Activated CD8-positive, alpha-beta T cell treated with anti-CD3 and anti-CD28 coated beads for 36 hours (primary cell): Measurements from ENCODE around the gene CDC42EP1. TPM values are rescaled to one million over a fixed set of nuclear protein-coding genes. Genes with fewer than 3 reads are reported as not detected.
A peak's percentile ranks its signal among the peaks of the same experiment; 100 is the strongest.

ENCODE experiments used
- ATAC-seq: fragments of 200-7000 bp; cut with Tn5 transposase; one replicate; pipeline ENCODE4 v1.10.0; 2021; ENCODE audit warnings: mild to moderate bottlenecking, moderate library complexity
- CTCF ChIA-PET: fragments of 350-600 bp; sonication (Branson Sonifier 250); formaldehyde crosslinking; loops from one replicate; lab custom pipeline; 2021; ENCODE audit warnings: antibody characterized with exemption; lab: Charles Lee
- POLR2A ChIA-PET: fragments of 350-600 bp; sonication (Branson Sonifier 250); formaldehyde crosslinking; loops from one replicate; lab custom pipeline; 2021; ENCODE audit warnings: antibody characterized with exemption; lab: Charles Lee
- DNase-seq: peaks from one replicate; pipeline ENCODE4 v3.0.0-alpha.2; 2020
- H3K27ac Mint-ChIP-seq: one replicate; pipeline ENCODE4 v1.8.0; 2021; ENCODE audit warnings: mild to moderate bottlenecking, mixed read lengths
- H3K27me3 Mint-ChIP-seq: one replicate; pipeline ENCODE4 v1.8.0; 2021; ENCODE audit warnings: mixed read lengths
- H3K36me3 Mint-ChIP-seq: one replicate; pipeline ENCODE4 v1.8.0; 2021; ENCODE audit warnings: low read depth, mixed read lengths
- H3K4me1 Mint-ChIP-seq: one replicate; pipeline ENCODE4 v1.8.0; 2021; ENCODE audit warnings: low read depth, mixed read lengths
- H3K4me3 Mint-ChIP-seq: one replicate; pipeline ENCODE4 v1.8.0; 2021; ENCODE audit warnings: mild to moderate bottlenecking, moderate library complexity, mixed read lengths
- H3K9me3 Mint-ChIP-seq: one replicate; pipeline ENCODE4 v1.8.0; 2021; ENCODE audit warnings: mixed read lengths
- intact Hi-C: fragments of 100-400 bp; cut with micrococcal nuclease; formaldehyde crosslinking; loops from one replicate; pipeline ENCODE4 v1.10.0; 2022
- total RNA-seq, 2 experiments: library from RNA; stranded (reverse); gene quantifications; one replicate each; pipeline ENCODE4 v1.2.3, GENCODE V29; 2021
- TF ChIP-seq, protein P1 (sequence below): fragments of 200-600 bp; IDR thresholded peaks from one replicate; pipeline ENCODE4 v1.8.0; 2022; ENCODE audit warnings: antibody characterized with exemption, mild to moderate bottlenecking

The CDC42EP1 gene
- total RNA-seq, 2 experiments from 2014 or later, result 0.59 to 0.72 TPM

DNA sequence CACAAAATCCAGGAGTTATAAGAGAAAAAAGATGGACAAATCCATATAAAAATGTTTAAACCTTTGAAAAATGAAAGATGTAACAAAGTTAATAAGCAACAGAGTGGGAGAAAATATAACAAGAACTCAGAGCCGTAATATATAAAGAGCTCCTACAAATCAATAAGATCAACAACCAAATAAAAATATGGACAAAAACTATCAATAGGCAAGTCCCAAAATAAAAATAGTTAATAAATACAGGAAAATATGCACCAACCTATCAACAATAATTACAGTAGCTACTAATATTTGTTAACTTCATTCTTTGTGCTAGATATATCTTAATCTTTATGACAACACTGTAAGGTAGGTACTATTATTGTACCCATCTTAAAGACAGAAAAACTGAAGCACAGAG lies 43.8 kb upstream of the CDC42EP1 start:
- CTCF ChIA-PET, result interaction anchor here (1.2 kb wide), 1 partner anchor 23 kb away, joined by 7 read pairs; no protein-coding TSS in a partner anchor
- POLR2A ChIA-PET, result no interaction called here

GRCh38 chr22:37517826-37518450 lies 42.3 kb upstream of the CDC42EP1 start:
- no peaks in the 10 kb centered on the region for H3K9me3 Mint-ChIP-seq
- no peak for DNase-seq
- no peaks in the 10 kb centered on the region for H3K36me3 Mint-ChIP-seq
- POLR2A ChIA-PET, result interaction anchor here (0.5 kb wide), 1 partner anchor 132 kb away, joined by 3 read pairs; no protein-coding TSS in a partner anchor
- CTCF ChIA-PET, result no interaction called here
- H3K4me1 Mint-ChIP-seq, result peaks cover 2% of the 10 kb centered on the region
- H3K27me3 Mint-ChIP-seq, result peaks cover 35% of the 10 kb centered on the region
- intact Hi-C loops, result no loop called here
- H3K4me3 Mint-ChIP-seq, result peak overlapping the region; percentile 42
- ATAC-seq, result no peak
- H3K27ac Mint-ChIP-seq, result no peak overlapping the region
- TF ChIP-seq, protein P1, sequence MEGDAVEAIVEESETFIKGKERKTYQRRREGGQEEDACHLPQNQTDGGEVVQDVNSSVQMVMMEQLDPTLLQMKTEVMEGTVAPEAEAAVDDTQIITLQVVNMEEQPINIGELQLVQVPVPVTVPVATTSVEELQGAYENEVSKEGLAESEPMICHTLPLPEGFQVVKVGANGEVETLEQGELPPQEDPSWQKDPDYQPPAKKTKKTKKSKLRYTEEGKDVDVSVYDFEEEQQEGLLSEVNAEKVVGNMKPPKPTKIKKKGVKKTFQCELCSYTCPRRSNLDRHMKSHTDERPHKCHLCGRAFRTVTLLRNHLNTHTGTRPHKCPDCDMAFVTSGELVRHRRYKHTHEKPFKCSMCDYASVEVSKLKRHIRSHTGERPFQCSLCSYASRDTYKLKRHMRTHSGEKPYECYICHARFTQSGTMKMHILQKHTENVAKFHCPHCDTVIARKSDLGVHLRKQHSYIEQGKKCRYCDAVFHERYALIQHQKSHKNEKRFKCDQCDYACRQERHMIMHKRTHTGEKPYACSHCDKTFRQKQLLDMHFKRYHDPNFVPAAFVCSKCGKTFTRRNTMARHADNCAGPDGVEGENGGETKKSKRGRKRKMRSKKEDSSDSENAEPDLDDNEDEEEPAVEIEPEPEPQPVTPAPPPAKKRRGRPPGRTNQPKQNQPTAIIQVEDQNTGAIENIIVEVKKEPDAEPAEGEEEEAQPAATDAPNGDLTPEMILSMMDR, result no peak

More for the DNA sequence above, 43.8 kb upstream of the CDC42EP1 start:
- intact Hi-C loops, result no loop called here
- TF ChIP-seq, protein P1, result no peak
- DNase-seq (no peak), ATAC-seq (no peak)
- Mint-ChIP-seq H3K27ac (no peak overlapping the region), H3K4me1 (peaks cover 2% of the 10 kb centered on the region), H3K9me3 (no peaks in the 10 kb centered on the region), H3K36me3 (no peaks in the 10 kb centered on the region), H3K4me3 (no peak overlapping the region), H3K27me3 (peaks cover 23% of the 10 kb centered on the region)

GRCh38 chr22:37518509-37519267 lies 41.6 kb upstream of the CDC42EP1 start:
- ChIA-PET CTCF (no interaction called here), POLR2A (interaction anchor here (0.5 kb wide), 1 partner anchor 133 kb away, joined by 3 read pairs; no protein-coding TSS in a partner anchor)
- H3K4me1 Mint-ChIP-seq, result peaks cover 2% of the 10 kb centered on the region
- H3K36me3 Mint-ChIP-seq, result no peaks in the 10 kb centered on the region
- intact Hi-C loops, result no loop called here
- H3K27me3 Mint-ChIP-seq, result peaks cover 37% of the 10 kb centered on the region
- H3K9me3 Mint-ChIP-seq, result no peaks in the 10 kb centered on the region
- TF ChIP-seq, protein P1, result no peak
- DNase-seq (no peak), ATAC-seq (peak; percentile 47)
- peak overlapping the region; percentile 42 for H3K4me3 Mint-ChIP-seq
- H3K27ac Mint-ChIP-seq, result no peak overlapping the region

GRCh38 chr22:37519268-37520195 lies 40.7 kb upstream of the CDC42EP1 start, which contains the start of gene CARD10:
Gene CARD10, minus strand, starts transcription at chr22:37519415. Its CDS starts 215 bp downstream, at chr22:37519200.
- peak within 1 kb of the TSS; percentile 42 for H3K4me3 Mint-ChIP-seq

More at GRCh38 chr22:37519268-37520195, 40.7 kb upstream of the CDC42EP1 start, which contains the start of gene CARD10:
- Mint-ChIP-seq H3K27me3 (peaks cover 39% of the 10 kb centered on the region), H3K36me3 (no peaks in the 10 kb centered on the region), H3K4me1 (peaks cover 2% of the 10 kb centered on the region), H3K27ac (no peak within 1 kb of the TSS), H3K9me3 (no peaks in the 10 kb centered on the region)
- DNase-seq, result no peak
- POLR2A ChIA-PET, result no interaction called here
- CTCF ChIA-PET, result interaction anchor here (0.7 to 1.1 kb wide), 2 partner anchors 20 to 344 kb away, joined by 3 read pairs; no protein-coding TSS in a partner anchor
- TF ChIP-seq, protein P1, result no peak
- ATAC-seq, result peak; percentile 65
- intact Hi-C loops, result no loop called here
